IPS-18a (cell line): ENCODE results near the gene DDX55.
A peak's percentile ranks its signal among the peaks of the same experiment; 100 is the strongest.
"Not testable (repeated sequence)": the region's sequence is repeated elsewhere in the genome, so short reads cannot be mapped to it uniquely, and the experiment has no call there.

Experiments
- H3K27ac ChIP-seq: one replicate; pipeline ENCODE4 v1.5.1; 2013; ENCODE audit warnings: low read length
- H3K27me3 ChIP-seq: one replicate; pipeline ENCODE4 v1.6.1; 2013; ENCODE audit warnings: mild to moderate bottlenecking, low read length; ENCODE audit not compliant: control insufficient read depth, insufficient read depth
- H3K36me3 ChIP-seq: one replicate; pipeline ENCODE4 v1.6.1; 2013; ENCODE audit warnings: low read depth, low read length; ENCODE audit not compliant: control insufficient read depth
- H3K4me1 ChIP-seq: one replicate; pipeline ENCODE4 v1.6.1; 2013; ENCODE audit warnings: low read depth, low read length; ENCODE audit not compliant: control insufficient read depth
- H3K4me3 ChIP-seq: one replicate; pipeline ENCODE4 v1.5.1; 2013; ENCODE audit warnings: low read length
- H3K9ac ChIP-seq: one replicate; pipeline ENCODE4 v1.6.1; 2013; ENCODE audit warnings: mild to moderate bottlenecking, low read length, moderate library complexity
- H3K9me3 ChIP-seq: one replicate; pipeline ENCODE4 v1.6.1; 2013; ENCODE audit warnings: low read depth, low read length; ENCODE audit not compliant: control insufficient read depth

The DDX55 gene

GRCh38 chr12:123591702-123592481 is 10.0 kb upstream of the DDX55 start:
- Histone ChIP-seq H3K27me3 (no peaks in the 10 kb centered on the region), H3K27ac (no peak overlapping the region), H3K9me3 (no peaks in the 10 kb centered on the region), H3K36me3 (peaks cover 78% of the 10 kb centered on the region), H3K9ac (no peak overlapping the region), H3K4me3 (no peak overlapping the region), H3K4me1 (no peaks in the 10 kb centered on the region)

- Histone ChIP-seq H3K4me3 (no peak overlapping the region), H3K4me1 (no peaks in the 10 kb centered on the region), H3K27me3 (no peaks in the 10 kb centered on the region), H3K36me3 (peaks cover 56% of the 10 kb centered on the region), H3K9ac (no peak overlapping the region), H3K27ac (no peak overlapping the region), H3K9me3 (no peaks in the 10 kb centered on the region)
These were observed 6.2 kb upstream of the DDX55 start for GRCh38 chr12:123595729-123596128.

GRCh38 chr12:123597100-123597499 is 4.8 kb upstream of the DDX55 start:
- H3K27me3 ChIP-seq = no peaks in the 10 kb centered on the region
- H3K4me1 ChIP-seq = no peaks in the 10 kb centered on the region
- H3K27ac ChIP-seq = no peak overlapping the region
- H3K9me3 ChIP-seq = no peaks in the 10 kb centered on the region
- no peak overlapping the region for H3K9ac ChIP-seq
- peaks cover 43% of the 10 kb centered on the region for H3K36me3 ChIP-seq
- no peak overlapping the region for H3K4me3 ChIP-seq

- Histone ChIP-seq H3K9me3 (no peaks in the 10 kb centered on the region), H3K9ac (no peak overlapping the region), H3K27me3 (no peaks in the 10 kb centered on the region), H3K4me1 (no peaks in the 10 kb centered on the region), H3K4me3 (no peak overlapping the region), H3K36me3 (peaks cover 34% of the 10 kb centered on the region), H3K27ac (no peak overlapping the region)
These were observed 3.4 kb upstream of the DDX55 start for GRCh38 chr12:123598522-123598921.

GRCh38 chr12:123599310-123599709 is 2.6 kb upstream of the DDX55 start:
- Histone ChIP-seq H3K27me3 (no peaks in the 10 kb centered on the region), H3K4me1 (no peaks in the 10 kb centered on the region), H3K4me3 (no peak overlapping the region), H3K27ac (no peak overlapping the region), H3K36me3 (peaks cover 35% of the 10 kb centered on the region), H3K9ac (no peak overlapping the region), H3K9me3 (no peaks in the 10 kb centered on the region)

GRCh38 chr12:123599721-123600120 is 2.2 kb upstream of the DDX55 start:
- no peaks in the 10 kb centered on the region for H3K27me3 ChIP-seq
- H3K9me3 ChIP-seq = no peaks in the 10 kb centered on the region
- peaks cover 36% of the 10 kb centered on the region for H3K36me3 ChIP-seq
- no peak overlapping the region for H3K9ac ChIP-seq
- H3K27ac ChIP-seq = no peak overlapping the region
- H3K4me3 ChIP-seq = no peak overlapping the region
- no peaks in the 10 kb centered on the region for H3K4me1 ChIP-seq

GRCh38 chr12:123602651-123603195 is 824 bp downstream of the DDX55 start:
- Histone ChIP-seq H3K9me3 (no peaks in the 10 kb centered on the region), H3K27ac (no peak overlapping the region), H3K27me3 (no peaks in the 10 kb centered on the region), H3K36me3 (peaks cover 39% of the 10 kb centered on the region), H3K9ac (peak overlapping the region; percentile 93), H3K4me3 (peak overlapping the region; percentile 98), H3K4me1 (no peaks in the 10 kb centered on the region)

GRCh38 chr12:123603495-123603894 is 1.6 kb downstream of the DDX55 start:
- not testable (repeated sequence) for H3K4me1 ChIP-seq, H3K9ac ChIP-seq, H3K9me3 ChIP-seq, H3K27me3 ChIP-seq, H3K27ac ChIP-seq
- H3K4me3 ChIP-seq = peak overlapping the region; percentile 98
- H3K36me3 ChIP-seq = peaks cover 43% of the 10 kb centered on the region

- Histone ChIP-seq H3K4me3 (no peak overlapping the region), H3K9ac (no peak overlapping the region), H3K27me3 (no peaks in the 10 kb centered on the region), H3K4me1 (no peaks in the 10 kb centered on the region), H3K9me3 (no peaks in the 10 kb centered on the region), H3K36me3 (peaks cover 80% of the 10 kb centered on the region), H3K27ac (no peak overlapping the region)
These were observed 5.9 kb downstream of the DDX55 start for GRCh38 chr12:123607756-123608155.

- peaks cover 84% of the 10 kb centered on the region for H3K36me3 ChIP-seq
- no peaks in the 10 kb centered on the region for H3K9me3 ChIP-seq
- H3K9ac ChIP-seq = no peak overlapping the region
- no peaks in the 10 kb centered on the region for H3K4me1 ChIP-seq
- H3K27ac ChIP-seq = no peak overlapping the region
- H3K4me3 ChIP-seq = no peak overlapping the region
- no peaks in the 10 kb centered on the region for H3K27me3 ChIP-seq
These were observed 6.3 kb downstream of the DDX55 start for GRCh38 chr12:123608182-123608581.

- H3K4me1 ChIP-seq = no peaks in the 10 kb centered on the region
- no peak overlapping the region for H3K4me3 ChIP-seq
- H3K9me3 ChIP-seq = no peaks in the 10 kb centered on the region
- no peak overlapping the region for H3K9ac ChIP-seq
- no peaks in the 10 kb centered on the region for H3K27me3 ChIP-seq
- peaks cover 90% of the 10 kb centered on the region for H3K36me3 ChIP-seq
- H3K27ac ChIP-seq = no peak overlapping the region
These were observed 12.2 kb downstream of the DDX55 start for GRCh38 chr12:123614110-123614509.

- Histone ChIP-seq H3K9ac (no peak overlapping the region), H3K9me3 (no peaks in the 10 kb centered on the region), H3K4me1 (no peaks in the 10 kb centered on the region), H3K36me3 (peaks cover 90% of the 10 kb centered on the region), H3K27me3 (no peaks in the 10 kb centered on the region), H3K4me3 (no peak overlapping the region), H3K27ac (no peak overlapping the region)
These were observed 12.6 kb downstream of the DDX55 start for GRCh38 chr12:123614531-123614930.
